OCI-LY3 (cell line): ENCODE results near the gene ZNF304.

Experiments
- CTCF ChIP-seq: fragments of 200-600, 300-600 bp; sonication (generic); IDR thresholded peaks from 2 replicates; pipeline ENCODE4 v1.5.1; 2014; ENCODE audit warnings: antibody characterized with exemption, low read length, low read depth
- EZH2phosphoT487 ChIP-seq: fragments of 200-600 bp; shearing (Covaris generic); IDR thresholded peaks from 2 replicates; pipeline ENCODE4 v1.6.1; 2018; ENCODE audit warnings: antibody characterized with exemption, mixed run types, low read depth

DNA sequence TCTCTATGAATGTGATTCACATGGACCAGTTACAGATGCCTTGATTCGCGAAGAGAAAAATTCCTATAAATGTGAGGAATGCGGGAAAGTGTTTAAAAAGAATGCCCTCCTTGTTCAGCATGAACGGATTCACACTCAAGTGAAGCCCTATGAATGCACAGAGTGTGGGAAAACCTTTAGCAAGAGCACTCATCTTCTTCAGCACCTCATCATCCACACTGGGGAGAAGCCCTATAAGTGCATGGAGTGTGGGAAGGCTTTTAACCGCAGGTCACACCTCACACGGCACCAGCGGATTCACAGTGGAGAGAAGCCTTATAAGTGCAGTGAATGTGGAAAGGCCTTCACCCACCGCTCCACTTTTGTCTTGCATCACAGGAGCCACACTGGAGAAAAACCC lies 23.1 kb upstream of the ZNF304 start:
- TF ChIP-seq CTCF = no peak
- TF ChIP-seq EZH2phosphoT487 = no peak
